Measurements from ENCODE around the gene BMAL1.

BMAL1 gene

GRCh38 chr11:13261591-13262061, 16.0 kb upstream of the BMAL1 start:
- DNase-seq = peak; percentile 88

DNA sequence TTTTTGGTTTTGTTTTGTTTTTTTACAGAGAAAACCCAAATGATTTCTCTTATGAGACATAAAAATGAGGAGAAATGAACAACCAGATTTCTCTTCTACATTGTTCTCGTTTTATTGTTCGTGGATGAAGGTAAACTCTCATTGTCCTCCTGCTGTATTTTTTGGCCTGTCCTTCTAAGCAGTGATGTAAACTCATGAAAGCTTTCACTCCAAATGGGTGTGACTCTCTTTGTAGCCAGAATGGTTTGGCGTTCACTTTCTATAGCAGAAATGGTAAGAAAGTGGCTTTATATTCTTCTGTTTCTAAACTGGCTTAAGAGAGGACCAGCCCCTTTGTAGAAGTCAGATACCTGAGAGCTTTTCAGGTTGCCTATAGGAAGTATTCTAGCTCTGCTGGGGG, 15.5 kb upstream of the BMAL1 start:
- no peak for DNase-seq

- no peak for DNase-seq
These were observed 8.8 kb upstream of the BMAL1 start for GRCh38 chr11:13268791-13269190.

GRCh38 chr11:13269775-13270174, 7.8 kb upstream of the BMAL1 start:
- DNase-seq = no peak

GRCh38 chr11:13271060-13271693, 6.4 kb upstream of the BMAL1 start:
- DNase-seq = no peak

- DNase-seq = no peak
These were observed 1.1 kb upstream of the BMAL1 start for GRCh38 chr11:13276454-13276831.

DNA sequence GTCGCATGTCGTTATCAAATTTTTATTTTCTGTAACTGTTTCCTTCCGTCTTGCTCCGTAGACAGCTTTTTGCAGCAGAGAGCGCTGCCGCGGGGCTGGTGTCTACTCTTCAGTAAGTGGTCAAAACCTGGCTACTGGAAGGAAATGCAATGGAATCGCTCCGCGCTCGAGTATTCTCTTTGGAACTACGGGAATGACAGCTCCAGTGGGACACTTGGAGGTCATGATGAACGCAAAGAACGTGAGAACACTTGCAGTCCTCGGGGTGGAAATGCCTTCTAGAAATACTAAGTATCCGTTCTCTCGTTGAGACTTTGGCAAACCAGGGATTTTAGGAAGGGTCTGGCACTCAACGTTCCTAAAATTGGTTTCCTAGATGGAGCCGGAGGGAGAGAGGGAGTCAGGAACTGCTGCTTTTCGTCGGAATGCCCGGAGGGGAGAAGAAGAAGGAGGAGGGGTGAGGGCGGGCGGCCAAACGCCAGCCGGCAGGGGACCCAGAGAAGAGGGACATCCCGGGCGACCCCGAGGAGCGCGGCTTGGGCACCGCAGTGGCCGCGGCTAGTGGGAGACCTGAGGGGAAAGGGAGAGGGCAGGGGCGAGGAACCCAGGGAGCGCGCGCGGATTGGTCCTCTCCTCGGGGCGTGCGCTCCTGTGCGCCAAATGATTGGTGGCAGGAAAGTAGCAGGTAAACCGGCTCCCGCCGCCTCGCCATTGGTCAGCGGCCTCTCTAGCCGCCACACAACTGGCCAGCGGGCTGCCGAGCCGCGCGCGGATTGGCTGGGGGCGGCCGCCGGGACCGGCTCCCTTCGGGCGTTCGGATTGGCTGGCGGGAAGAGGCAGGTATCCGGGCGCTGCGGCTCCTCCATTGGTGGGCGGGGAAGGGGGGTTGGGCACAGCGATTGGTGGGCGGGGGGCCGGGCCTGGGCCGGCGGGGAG, 490 bp upstream of the BMAL1 start:
- peak; percentile 99 for DNase-seq

- no peak for DNase-seq
These were observed 1.3 kb downstream of the BMAL1 start for GRCh38 chr11:13278609-13279486.

GRCh38 chr11:13279487-13279834, 1.9 kb downstream of the BMAL1 start:
- DNase-seq = no peak

GRCh38 chr11:13280092-13280722, 2.6 kb downstream of the BMAL1 start:
- DNase-seq = no peak

GRCh38 chr11:13280777-13281176, 3.2 kb downstream of the BMAL1 start:
- no peak for DNase-seq

DNA sequence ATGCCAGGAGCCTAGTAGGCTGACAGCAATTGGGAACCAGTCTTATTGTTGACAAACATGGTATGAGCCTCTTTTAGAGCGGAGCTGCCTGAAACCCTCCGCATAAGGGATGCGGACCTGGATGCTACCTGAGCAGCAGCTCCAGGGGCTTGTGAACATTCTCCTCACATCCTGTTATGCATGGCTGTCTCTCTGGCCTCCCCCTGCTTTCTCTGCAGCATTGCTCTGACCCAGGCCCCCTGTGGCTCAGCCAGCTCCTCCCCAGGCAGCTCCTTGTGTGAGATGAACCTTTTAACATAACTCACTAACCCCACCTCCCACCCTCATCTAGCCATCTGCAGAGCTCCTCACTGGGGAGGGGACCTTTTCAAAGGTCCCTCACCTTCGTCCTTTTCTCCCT, 6.0 kb downstream of the BMAL1 start:
- no peak for DNase-seq

DNA sequence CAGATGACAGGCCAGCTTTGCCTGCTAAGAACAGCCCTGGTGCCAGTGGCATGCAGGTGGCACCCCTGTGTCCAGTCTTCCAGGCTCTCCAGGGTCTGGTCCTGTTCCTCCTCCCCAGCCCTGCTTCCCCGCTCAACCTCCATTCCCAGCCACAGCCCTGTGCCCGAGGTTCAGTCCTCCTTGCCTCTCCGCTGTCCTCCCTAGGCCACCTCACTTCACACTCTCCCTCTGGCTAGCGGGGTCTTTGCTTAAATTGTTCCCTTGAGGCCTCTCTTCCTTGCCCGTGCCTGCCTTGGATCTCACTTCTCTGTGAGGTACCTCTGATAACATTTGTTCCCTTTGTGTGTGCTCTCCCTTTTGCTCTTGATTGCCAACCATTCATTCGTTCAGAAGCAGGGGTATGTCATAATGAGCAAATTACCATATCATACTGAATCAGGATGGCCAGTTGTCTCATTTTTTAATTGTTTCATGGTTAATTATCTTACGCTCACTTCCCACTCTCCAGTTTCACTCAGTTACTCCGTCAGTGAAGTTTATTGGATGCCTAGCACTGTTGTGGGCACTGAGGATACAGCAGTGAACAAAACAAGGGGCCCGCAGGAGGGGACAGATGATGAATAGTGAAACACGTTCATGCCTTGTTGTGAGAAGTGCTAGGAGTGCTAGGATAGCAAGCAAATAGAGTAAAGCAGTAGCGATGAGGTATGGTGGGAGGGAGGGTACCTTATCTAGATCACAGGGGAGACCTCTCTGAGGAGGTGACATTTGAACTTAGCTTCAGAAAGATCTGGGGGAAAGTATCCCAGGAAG, 7.4 kb downstream of the BMAL1 start:
- no peak for DNase-seq

DNA sequence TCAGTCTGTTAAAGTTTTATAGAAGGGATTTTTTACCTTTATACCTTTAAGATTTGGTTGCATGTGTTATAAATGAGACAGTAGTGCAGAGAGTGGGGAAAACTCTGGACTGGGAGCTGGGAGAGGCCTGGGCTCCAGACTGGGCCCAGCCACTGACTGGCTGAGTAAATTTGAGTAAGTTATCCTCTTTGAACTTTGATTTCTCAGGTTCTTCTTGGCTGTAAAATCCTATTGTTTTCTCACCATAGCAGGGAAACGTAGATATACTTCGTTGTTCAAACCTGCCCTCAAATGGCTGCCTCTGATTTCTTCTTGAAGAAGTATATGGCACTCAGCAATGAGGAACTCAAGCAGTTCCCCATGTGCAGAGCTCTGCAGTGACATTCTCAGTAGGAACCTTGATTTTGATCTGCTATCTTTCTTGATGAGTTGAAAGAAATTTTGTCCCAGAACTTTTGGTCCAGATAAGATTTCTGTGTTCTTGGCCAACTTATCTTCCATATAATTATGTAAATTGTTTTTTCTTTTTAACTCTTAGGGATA, 8.8 kb downstream of the BMAL1 start:
- DNase-seq = no peak

GRCh38 chr11:13287036-13287435, 9.4 kb downstream of the BMAL1 start:
- no peak for DNase-seq

DNA sequence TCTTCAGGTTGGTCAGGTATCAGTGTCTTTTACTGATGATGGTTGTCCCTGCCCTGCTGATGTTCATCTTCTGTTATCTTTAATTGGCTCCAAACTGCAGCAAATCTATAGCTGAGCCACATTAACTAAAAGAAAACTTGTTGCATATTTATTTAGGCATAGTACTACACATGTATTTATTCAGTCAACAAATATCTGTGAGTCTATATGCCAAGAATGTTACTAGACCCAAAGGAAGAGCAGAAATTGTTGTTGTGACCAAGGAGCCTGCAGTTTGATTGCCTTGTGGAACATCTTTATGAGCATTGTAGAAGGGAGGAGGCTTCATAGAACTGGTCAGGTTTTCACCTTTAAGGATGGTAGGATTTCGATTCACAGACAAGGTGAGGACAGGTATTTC, 10.1 kb downstream of the BMAL1 start:
- no peak for DNase-seq

DNA sequence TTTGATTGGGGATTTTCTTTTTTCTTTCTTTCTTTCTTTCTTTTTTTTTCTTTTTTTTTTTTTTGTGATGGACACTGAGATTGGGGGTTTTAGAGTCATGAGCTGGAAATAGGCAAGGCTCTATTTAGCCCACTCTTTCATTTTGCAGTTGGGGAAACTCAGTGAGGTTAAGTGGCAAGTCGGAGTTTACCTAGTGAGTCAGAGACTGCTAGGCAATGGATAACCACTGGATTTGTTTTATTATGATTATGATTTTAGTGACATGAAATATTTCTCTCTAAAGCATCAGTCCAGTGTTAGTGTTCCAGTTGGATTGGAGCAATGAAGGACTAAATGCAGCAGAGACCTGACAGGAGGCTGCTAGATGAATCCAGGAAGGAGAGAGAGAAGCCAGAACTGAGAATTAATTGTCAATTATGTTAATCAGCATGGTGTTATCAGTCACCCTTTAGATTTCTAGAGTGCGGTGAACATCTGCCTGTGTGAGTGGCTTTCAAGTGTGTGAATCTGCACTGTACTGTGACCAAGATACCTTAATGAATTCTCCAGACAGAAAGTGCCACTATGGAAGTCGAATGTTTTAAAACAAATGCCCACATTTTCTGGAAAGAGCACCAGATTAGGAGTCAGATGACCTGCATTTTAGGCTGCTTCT, 10.9 kb downstream of the BMAL1 start:
- DNase-seq = no peak

- no peak for DNase-seq
These were observed 11.5 kb downstream of the BMAL1 start for GRCh38 chr11:13289081-13289480.

DNA sequence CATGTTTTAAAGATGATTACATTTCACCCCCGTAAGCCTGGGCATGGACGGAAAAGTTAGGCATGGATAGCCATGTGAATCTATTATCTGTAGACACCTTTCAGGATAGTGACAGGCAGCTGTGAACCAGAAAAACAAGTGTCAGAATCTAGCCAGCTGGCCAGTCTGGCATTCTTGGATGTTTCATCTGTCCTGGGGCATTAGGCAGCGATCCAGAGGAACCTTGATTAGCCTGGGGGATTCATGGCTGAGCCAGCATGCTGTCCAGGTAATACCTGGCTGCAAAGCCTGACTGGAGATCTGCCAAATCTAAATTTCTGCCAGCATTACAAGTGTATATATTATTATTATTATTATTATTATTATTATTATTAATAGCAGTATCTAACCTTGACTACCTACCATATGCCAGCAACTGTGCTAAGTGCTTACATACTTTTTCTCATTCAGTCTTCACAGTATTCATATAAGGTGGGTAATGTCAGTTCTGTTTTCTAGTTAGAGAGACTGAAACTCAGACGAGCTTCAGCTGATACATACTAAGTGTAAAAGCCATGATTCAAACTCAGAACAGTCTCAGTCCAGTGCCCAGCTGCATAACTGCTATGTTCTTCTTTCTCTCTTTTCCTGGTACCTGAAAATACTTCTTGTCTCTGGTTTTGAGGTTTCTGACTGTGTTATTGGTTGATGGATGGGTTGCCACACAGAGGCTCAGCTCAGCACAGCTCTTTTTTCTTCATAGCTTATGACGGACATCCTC, 12.8 kb downstream of the BMAL1 start:
- DNase-seq = no peak

- DNase-seq = no peak
These were observed 13.8 kb downstream of the BMAL1 start for GRCh38 chr11:13291361-13291760.
